MM.1S (cell line): ENCODE data around the gene FGGY.

Experiments
- EZH2 ChIP-seq: fragments of 300-600 bp; sonication (generic); optimal IDR thresholded peaks from 2 replicates; pipeline ENCODE3; 2017; ENCODE audit warnings: low read depth, mild to moderate bottlenecking, antibody characterized with exemption, low read length, mixed read lengths
- EZH2phosphoT487 ChIP-seq: fragments of 300-600 bp; sonication (generic); IDR thresholded peaks from 2 replicates; pipeline ENCODE4 v1.6.1; 2018; ENCODE audit warnings: antibody characterized with exemption, low read length
- TF ChIP-seq, protein P1 (sequence below): fragments of 300-600 bp; sonication (generic); IDR thresholded peaks from 2 replicates; pipeline ENCODE4 v1.5.1; 2016; ENCODE audit warnings: antibody characterized with exemption, low read length, mixed read lengths

DNA sequence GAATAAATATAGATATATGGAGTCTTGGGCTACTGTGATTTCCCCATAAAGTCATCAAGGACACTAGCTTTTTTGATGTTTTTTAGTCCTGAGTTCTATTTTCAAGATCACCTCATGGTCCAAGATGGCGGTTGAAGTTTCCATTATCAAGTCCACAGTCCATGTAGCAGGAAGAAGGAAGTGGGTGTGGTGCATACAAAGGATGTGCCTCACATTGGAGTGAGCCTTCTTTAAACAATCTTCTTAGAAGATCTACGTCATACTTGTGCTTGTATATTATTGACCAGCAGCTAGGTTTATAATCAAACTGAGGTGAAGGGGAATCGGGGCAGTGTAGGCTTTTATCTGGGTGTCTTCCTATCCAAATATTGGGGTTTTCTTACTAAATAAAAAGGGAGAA, 93.4 kb downstream of the FGGY start:
- TF ChIP-seq, protein P1, sequence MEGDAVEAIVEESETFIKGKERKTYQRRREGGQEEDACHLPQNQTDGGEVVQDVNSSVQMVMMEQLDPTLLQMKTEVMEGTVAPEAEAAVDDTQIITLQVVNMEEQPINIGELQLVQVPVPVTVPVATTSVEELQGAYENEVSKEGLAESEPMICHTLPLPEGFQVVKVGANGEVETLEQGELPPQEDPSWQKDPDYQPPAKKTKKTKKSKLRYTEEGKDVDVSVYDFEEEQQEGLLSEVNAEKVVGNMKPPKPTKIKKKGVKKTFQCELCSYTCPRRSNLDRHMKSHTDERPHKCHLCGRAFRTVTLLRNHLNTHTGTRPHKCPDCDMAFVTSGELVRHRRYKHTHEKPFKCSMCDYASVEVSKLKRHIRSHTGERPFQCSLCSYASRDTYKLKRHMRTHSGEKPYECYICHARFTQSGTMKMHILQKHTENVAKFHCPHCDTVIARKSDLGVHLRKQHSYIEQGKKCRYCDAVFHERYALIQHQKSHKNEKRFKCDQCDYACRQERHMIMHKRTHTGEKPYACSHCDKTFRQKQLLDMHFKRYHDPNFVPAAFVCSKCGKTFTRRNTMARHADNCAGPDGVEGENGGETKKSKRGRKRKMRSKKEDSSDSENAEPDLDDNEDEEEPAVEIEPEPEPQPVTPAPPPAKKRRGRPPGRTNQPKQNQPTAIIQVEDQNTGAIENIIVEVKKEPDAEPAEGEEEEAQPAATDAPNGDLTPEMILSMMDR, result no peak
- TF ChIP-seq EZH2 (no peak), EZH2phosphoT487 (no peak)
